Astrocyte (in vitro differentiated cells and primary cell): Measurements from ENCODE around the gene GSTA3. TPM values are rescaled to one million over a fixed set of nuclear protein-coding genes. Genes with fewer than 3 reads are reported as not detected.
"Not testable (repeated sequence)": the region's sequence is repeated elsewhere in the genome, so short reads cannot be mapped to it uniquely, and the experiment has no call there.

ENCODE experiments used
- DNase-seq: peaks from one replicate; pipeline ENCODE4 v3.0.0-alpha.2; 2010; ENCODE audit warnings: low read depth
- FAIRE-seq: peaks from 2 replicates; lab custom pipeline; 2011; peaks lifted over from hg19 to GRCh38; lab: Jason Lieb, UNC
- H2AFZ ChIP-seq: 2 replicates; pipeline ENCODE4 v1.6.0; 2012; ENCODE audit warnings: low read depth, low read length, inconsistent platforms
- H3K27ac ChIP-seq: 2 replicates; pipeline ENCODE4 v1.5.1; 2011; ENCODE audit warnings: low read depth, low read length, inconsistent platforms
- H3K27me3 ChIP-seq: 2 replicates; pipeline ENCODE4 v1.6.0; 2011; ENCODE audit warnings: low read length, inconsistent platforms; ENCODE audit not compliant: insufficient read depth
- H3K36me3 ChIP-seq: 2 replicates; pipeline ENCODE4 v1.5.1; 2011; ENCODE audit warnings: low read length, inconsistent platforms; ENCODE audit not compliant: insufficient read depth
- H3K4me1 ChIP-seq: 2 replicates; pipeline ENCODE4 v1.5.1; 2011; ENCODE audit warnings: low read length, inconsistent platforms; ENCODE audit not compliant: insufficient read depth
- H3K4me2 ChIP-seq: 2 replicates; pipeline ENCODE4 v1.6.0; 2012; ENCODE audit warnings: low read length, inconsistent platforms
- H3K4me3 ChIP-seq: 2 replicates; pipeline ENCODE4 v1.5.1; 2011; ENCODE audit warnings: low read depth, mild to moderate bottlenecking, low read length, inconsistent platforms; ENCODE audit not compliant: insufficient read depth
- H3K79me2 ChIP-seq: 2 replicates; pipeline ENCODE4 v1.6.0; 2012; ENCODE audit warnings: mild to moderate bottlenecking, low read length, inconsistent platforms; ENCODE audit not compliant: insufficient read depth
- H3K9ac ChIP-seq: 2 replicates; pipeline ENCODE4 v1.6.0; 2012; ENCODE audit warnings: mild to moderate bottlenecking, low read length, inconsistent platforms
- H3K9me3 ChIP-seq: 2 replicates; pipeline ENCODE4 v1.5.1; 2012; ENCODE audit warnings: low read depth, mild to moderate bottlenecking, low read length, inconsistent platforms; ENCODE audit not compliant: insufficient read depth
- H4K20me1 ChIP-seq: 2 replicates; pipeline ENCODE4 v1.6.0; 2012; ENCODE audit warnings: low read length, inconsistent platforms; ENCODE audit not compliant: insufficient read depth
- H3K27ac Mint-ChIP-seq: one replicate; pipeline ENCODE4 v1.8.0; 2021; ENCODE audit warnings: mild to moderate bottlenecking, mixed read lengths; ENCODE audit not compliant: unreplicated experiment
- H3K27me3 Mint-ChIP-seq: one replicate; pipeline ENCODE4 v1.8.0; 2021; ENCODE audit warnings: low read depth, mixed read lengths; ENCODE audit not compliant: unreplicated experiment
- H3K36me3 Mint-ChIP-seq: one replicate; pipeline ENCODE4 v1.8.0; 2021; ENCODE audit warnings: low read depth, mixed read lengths; ENCODE audit not compliant: unreplicated experiment
- H3K4me1 Mint-ChIP-seq: one replicate; pipeline ENCODE4 v1.8.0; 2021; ENCODE audit warnings: low read depth, mixed read lengths; ENCODE audit not compliant: unreplicated experiment
- H3K4me3 Mint-ChIP-seq: one replicate; pipeline ENCODE4 v1.8.0; 2021; ENCODE audit warnings: mild to moderate bottlenecking, moderate library complexity, mixed read lengths; ENCODE audit not compliant: unreplicated experiment
- H3K9me3 Mint-ChIP-seq: one replicate; pipeline ENCODE4 v1.8.0; 2021; ENCODE audit warnings: mild to moderate bottlenecking, mixed read lengths; ENCODE audit not compliant: unreplicated experiment
- EZH2 ChIP-seq: IDR thresholded peaks from 2 replicates; pipeline ENCODE4 v1.6.1; 2012; ENCODE audit warnings: mild to moderate bottlenecking, low read length, inconsistent platforms; ENCODE audit not compliant: insufficient read depth
- total RNA-seq: library from RNA; stranded (reverse); gene quantifications from 2 replicates; pipeline ENCODE4 v1.2.1, GENCODE V29; 2021
- TF ChIP-seq, protein P1 (sequence below): IDR thresholded peaks from 2 replicates; pipeline ENCODE4 v1.5.1; 2011; ENCODE audit warnings: low read depth, mild to moderate bottlenecking, inconsistent platforms, low read length, moderate library complexity; ENCODE audit not compliant: insufficient read depth

Gene GSTA3
- total RNA-seq, 1 donor from 2014 or later: not detected

GRCh38 chr6:52922161-52922560, 12.7 kb upstream of the GSTA3 start:
- H2AFZ ChIP-seq: no peak overlapping the region
- Mint-ChIP-seq H3K36me3 (no peaks in the 10 kb centered on the region), H3K27ac (no peak overlapping the region), H3K9me3 (peaks cover 5% of the 10 kb centered on the region), H3K27me3 (peaks cover 20% of the 10 kb centered on the region), H3K4me3 (no peak overlapping the region), H3K4me1 (no peaks in the 10 kb centered on the region)
- DNase-seq (no peak), FAIRE-seq (no peak)
- no peak overlapping the region for H3K9ac ChIP-seq
- no peak overlapping the region for H3K4me2 ChIP-seq
- no peaks in the 10 kb centered on the region for H3K4me1 ChIP-seq
- no peaks in the 10 kb centered on the region for H3K9me3 ChIP-seq
- H4K20me1 ChIP-seq: no peaks in the 10 kb centered on the region
- H3K27me3 ChIP-seq: no peaks in the 10 kb centered on the region
- H3K36me3 ChIP-seq: no peaks in the 10 kb centered on the region
- no peak overlapping the region for H3K4me3 ChIP-seq
- H3K27ac ChIP-seq: no peak overlapping the region
- TF ChIP-seq, protein P1, sequence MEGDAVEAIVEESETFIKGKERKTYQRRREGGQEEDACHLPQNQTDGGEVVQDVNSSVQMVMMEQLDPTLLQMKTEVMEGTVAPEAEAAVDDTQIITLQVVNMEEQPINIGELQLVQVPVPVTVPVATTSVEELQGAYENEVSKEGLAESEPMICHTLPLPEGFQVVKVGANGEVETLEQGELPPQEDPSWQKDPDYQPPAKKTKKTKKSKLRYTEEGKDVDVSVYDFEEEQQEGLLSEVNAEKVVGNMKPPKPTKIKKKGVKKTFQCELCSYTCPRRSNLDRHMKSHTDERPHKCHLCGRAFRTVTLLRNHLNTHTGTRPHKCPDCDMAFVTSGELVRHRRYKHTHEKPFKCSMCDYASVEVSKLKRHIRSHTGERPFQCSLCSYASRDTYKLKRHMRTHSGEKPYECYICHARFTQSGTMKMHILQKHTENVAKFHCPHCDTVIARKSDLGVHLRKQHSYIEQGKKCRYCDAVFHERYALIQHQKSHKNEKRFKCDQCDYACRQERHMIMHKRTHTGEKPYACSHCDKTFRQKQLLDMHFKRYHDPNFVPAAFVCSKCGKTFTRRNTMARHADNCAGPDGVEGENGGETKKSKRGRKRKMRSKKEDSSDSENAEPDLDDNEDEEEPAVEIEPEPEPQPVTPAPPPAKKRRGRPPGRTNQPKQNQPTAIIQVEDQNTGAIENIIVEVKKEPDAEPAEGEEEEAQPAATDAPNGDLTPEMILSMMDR: no peak
- TF ChIP-seq EZH2: no peak
- H3K79me2 ChIP-seq: no peaks in the 10 kb centered on the region

DNA sequence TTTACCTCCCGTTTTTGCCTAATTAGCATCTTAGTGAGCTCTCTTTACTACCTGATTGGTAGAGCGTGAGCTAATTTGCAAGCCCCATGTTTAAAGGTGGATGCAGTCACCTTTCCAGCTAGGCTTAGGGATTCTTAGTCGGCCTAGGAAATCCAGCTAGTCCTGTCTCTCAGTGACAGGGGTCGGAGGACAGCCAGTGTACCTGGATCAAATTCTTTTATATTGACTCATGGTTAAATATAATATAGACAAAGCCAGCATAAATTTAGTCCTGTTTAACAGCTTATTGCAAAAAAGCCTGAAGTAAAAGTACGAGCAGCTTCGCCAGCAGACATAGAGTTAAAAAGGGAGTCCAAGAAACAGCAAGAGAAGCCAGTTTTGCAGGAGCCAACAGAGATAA, 12.2 kb upstream of the GSTA3 start:
- Histone ChIP-seq H3K9me3 (no peaks in the 10 kb centered on the region), H3K4me2 (no peak overlapping the region), H3K27me3 (no peaks in the 10 kb centered on the region), H4K20me1 (no peaks in the 10 kb centered on the region), H2AFZ (no peak overlapping the region), H3K27ac (no peak overlapping the region), H3K4me3 (no peak overlapping the region), H3K9ac (no peak overlapping the region), H3K79me2 (no peaks in the 10 kb centered on the region), H3K36me3 (no peaks in the 10 kb centered on the region), H3K4me1 (no peaks in the 10 kb centered on the region)
- Mint-ChIP-seq H3K9me3 (peaks cover 2% of the 10 kb centered on the region), H3K27me3 (peaks cover 20% of the 10 kb centered on the region), H3K4me1 (no peaks in the 10 kb centered on the region), H3K27ac (no peak overlapping the region), H3K4me3 (no peak overlapping the region), H3K36me3 (no peaks in the 10 kb centered on the region)
- DNase-seq (no peak), FAIRE-seq (no peak)
- TF ChIP-seq, protein P1: no peak

- H3K9ac ChIP-seq, H3K27ac ChIP-seq, FAIRE-seq, H3K9me3 ChIP-seq, DNase-seq, H4K20me1 ChIP-seq, H3K36me3 ChIP-seq, H3K4me1 ChIP-seq, H3K79me2 ChIP-seq, H3K4me3 Mint-ChIP-seq, H3K4me2 ChIP-seq, H3K4me3 ChIP-seq, H3K9me3 Mint-ChIP-seq, H3K27ac Mint-ChIP-seq, H2AFZ ChIP-seq, H3K27me3 ChIP-seq, H3K36me3 Mint-ChIP-seq, H3K4me1 Mint-ChIP-seq: not testable (repeated sequence)
- H3K27me3 Mint-ChIP-seq: peaks cover 32% of the 10 kb centered on the region
These were observed 10.0 kb upstream of the GSTA3 start for GRCh38 chr6:52919511-52919910.

GRCh38 chr6:52918771-52919170, 9.3 kb upstream of the GSTA3 start:
- not testable (repeated sequence) for H2AFZ ChIP-seq, H3K9me3 Mint-ChIP-seq, H3K4me3 ChIP-seq, H3K79me2 ChIP-seq, H3K36me3 ChIP-seq, H3K9ac ChIP-seq, H3K4me2 ChIP-seq, H3K4me1 Mint-ChIP-seq, H3K27me3 ChIP-seq, H3K9me3 ChIP-seq, H3K4me1 ChIP-seq, H4K20me1 ChIP-seq, H3K4me3 Mint-ChIP-seq, DNase-seq, H3K27ac ChIP-seq, H3K27ac Mint-ChIP-seq, FAIRE-seq, H3K36me3 Mint-ChIP-seq
- H3K27me3 Mint-ChIP-seq: peaks cover 36% of the 10 kb centered on the region

DNA sequence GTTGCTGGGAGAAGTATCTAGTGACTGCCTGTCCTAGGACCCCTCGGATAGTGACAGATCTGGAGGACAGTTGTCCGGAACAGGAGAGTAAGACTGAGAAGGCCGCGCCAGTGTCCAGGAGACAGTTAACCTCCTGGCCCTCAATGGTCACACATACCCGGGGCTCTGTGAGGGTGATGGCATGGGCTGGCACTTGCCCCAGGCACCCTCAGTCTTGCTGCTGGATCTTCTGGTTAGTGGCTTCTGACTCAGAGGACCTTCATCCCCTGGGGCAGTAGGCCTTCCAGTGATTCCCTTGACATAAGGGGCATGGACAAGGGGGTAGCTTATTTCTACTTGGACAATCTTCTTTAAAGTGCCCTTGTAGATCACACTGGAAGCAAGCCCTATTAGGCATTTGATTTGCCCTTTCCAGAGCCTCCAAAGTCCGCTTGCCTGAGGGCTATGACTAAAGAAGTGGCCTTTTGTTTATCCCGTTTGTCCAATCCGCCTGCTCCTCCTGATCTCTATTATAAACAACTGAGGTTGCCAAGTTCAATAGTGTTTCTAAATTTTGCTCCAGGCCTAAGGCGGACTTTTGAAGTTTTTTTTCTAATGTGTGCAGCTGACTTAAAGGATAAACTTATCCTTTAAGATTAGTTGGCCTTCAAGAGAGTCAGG, 8.7 kb upstream of the GSTA3 start:
- not testable (repeated sequence) for H3K4me2 ChIP-seq, FAIRE-seq, H3K4me3 Mint-ChIP-seq, H3K79me2 ChIP-seq, H3K4me1 Mint-ChIP-seq, H3K36me3 ChIP-seq, H3K27me3 ChIP-seq, H3K9ac ChIP-seq, H3K27ac Mint-ChIP-seq, H4K20me1 ChIP-seq, H3K36me3 Mint-ChIP-seq, H3K27ac ChIP-seq, H2AFZ ChIP-seq, H3K4me3 ChIP-seq, H3K4me1 ChIP-seq, H3K9me3 ChIP-seq
- peak; percentile 66 for DNase-seq
- Mint-ChIP-seq H3K27me3 (peaks cover 42% of the 10 kb centered on the region), H3K9me3 (peaks cover 10% of the 10 kb centered on the region)
